Measurements from ENCODE around the gene PITX2.
"Not testable (repeated sequence)": the region's sequence is repeated elsewhere in the genome, so short reads cannot be mapped to it uniquely, and the experiment has no call there.

Gene PITX2

GRCh38 chr4:110589297-110589696 lies 33.6 kb downstream of the PITX2 start:
- peak; percentile 19 for DNase-seq (ENCODE audit: low read depth)
- peak; percentile 31 for TF ChIP-seq CTCF (IDR thresholded peaks at IDR 0.05; ENCODE audit: low read length, missing control alignments)

GRCh38 chr4:110587666-110588285 lies 35.1 kb downstream of the PITX2 start:
- DNase-seq (ENCODE audit: low read depth) = no peak
- H3K4me3 ChIP-seq (replicated peaks; ENCODE audit: low read depth, low read length) = no peak overlapping the region
- no peak for TF ChIP-seq CTCF (IDR thresholded peaks at IDR 0.05; ENCODE audit: low read length, missing control alignments)

More at GRCh38 chr4:110589297-110589696, 33.6 kb downstream of the PITX2 start:
- no peak overlapping the region for H3K4me3 ChIP-seq (replicated peaks; ENCODE audit: low read depth, low read length)

GRCh38 chr4:110586131-110586850 lies 36.6 kb downstream of the PITX2 start:
- TF ChIP-seq CTCF (IDR thresholded peaks at IDR 0.05; ENCODE audit: low read length, missing control alignments) = peak; percentile 75
- H3K4me3 ChIP-seq (replicated peaks; ENCODE audit: low read depth, low read length) = peak overlapping the region; percentile 19
- peak; percentile 76 for DNase-seq (ENCODE audit: low read depth)

- not testable (repeated sequence) for DNase-seq (ENCODE audit: low read depth); H3K4me3 ChIP-seq (replicated peaks; ENCODE audit: low read depth, low read length)
These were observed 46.2 kb downstream of the PITX2 start for GRCh38 chr4:110576696-110577095.
